Sigmoid colon (tissue), 4 donors: ENCODE results near the gene SBDS.
"Not testable (repeated sequence)": the region's sequence is repeated elsewhere in the genome, so short reads cannot be mapped to it uniquely, and the experiment has no call there.

Experiments
- CTCF ChIP-seq, 4 experiments: fragments of 450-650 bp in 3 of 4; fragments of 200-600 bp in 1 of 4; IDR thresholded peaks; one replicate each; pipeline ENCODE4 v1.5.1; 2016 to 2019; ENCODE audit warnings: antibody characterized with exemption in 4 of 4, mild to moderate bottlenecking in 3 of 4, moderate library complexity in 2 of 4
- EP300 ChIP-seq, 4 donors: sonication (generic); formaldehyde crosslinking; IDR thresholded peaks; one replicate each; pipeline ENCODE4 v1.6.1; 2017; ENCODE audit warnings: antibody characterized with exemption in 4 of 4
- POLR2A ChIP-seq, 2 donors: fragments of 450-650 bp; IDR thresholded peaks; one replicate each; pipeline ENCODE4 v1.6.1; 2016; ENCODE audit warnings: antibody characterized with exemption in 2 of 2, mild to moderate bottlenecking in 2 of 2, moderate library complexity in 2 of 2
- POLR2AphosphoS5 ChIP-seq, 4 donors: sonication (generic); formaldehyde crosslinking; IDR thresholded peaks; one replicate each; pipeline ENCODE4 v1.6.1; 2017; ENCODE audit warnings: antibody characterized with exemption in 4 of 4

DNA sequence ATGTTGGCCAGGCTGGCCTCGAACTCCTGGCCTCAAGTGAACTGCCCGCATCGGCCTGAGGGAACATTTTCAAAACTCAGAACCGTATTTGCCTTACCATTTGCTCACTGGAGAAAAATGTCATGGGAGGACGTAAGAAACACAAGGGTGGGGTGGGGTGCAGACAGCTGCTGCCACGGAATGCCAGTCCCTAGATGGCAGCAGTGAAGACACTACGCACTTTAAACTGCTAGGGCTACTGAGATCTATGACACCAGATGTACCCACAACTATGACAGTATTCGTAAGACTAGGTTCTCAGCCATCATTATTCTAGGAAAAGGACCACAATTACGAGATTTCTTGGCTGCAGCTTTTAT lies 716 bp downstream of the SBDS start:
- TF ChIP-seq CTCF (IDR thresholded peaks at IDR 0.05) = not testable (repeated sequence)
- TF ChIP-seq POLR2A (IDR thresholded peaks at IDR 0.05) (peak in 1 of 2 donors; percentile 49), EP300 (IDR thresholded peaks at IDR 0.05) (peak in 2 of 4 donors; percentile 19 to 34), POLR2AphosphoS5 (IDR thresholded peaks at IDR 0.05) (peak; percentile 76 to 90 (median 86))
